ENCODE data around the gene STYXL1.
A peak's percentile ranks its signal among the peaks of the same experiment; 100 is the strongest.

The STYXL1 gene

GRCh38 chr7:76016191-76016947 lies 31.4 kb downstream of the STYXL1 start:
- WGBS: 98% methylated on average over 8 of the region's 13 CpGs
- H2AFZ ChIP-seq (ENCODE audit: low read depth, low read length): no peak overlapping the region

GRCh38 chr7:76011442-76011861 lies 36.3 kb downstream of the STYXL1 start:
- Histone ChIP-seq H4K8ac (ENCODE audit: low read length) (peak overlapping the region; percentile 72), H3K4me3 (ENCODE audit: insufficient read depth in 1 of 2, low read depth in 1 of 2, low read length in 2 of 2) (no peak overlapping the region), H3K27ac (ENCODE audit: low read length, poor library complexity, severe bottlenecking) (peak overlapping the region; percentile 43), H3K79me1 (replicated peaks; ENCODE audit: low read length, poor library complexity, severe bottlenecking) (peaks cover 3% of the 10 kb centered on the region), H3K27me3 (ENCODE audit: control insufficient read depth in 1 of 2, insufficient read depth in 1 of 2, low read length in 2 of 2) (no peaks in the 10 kb centered on the region), H3K23ac (ENCODE audit: low read length in 2 of 2) (no peak overlapping the region), H2AK5ac (ENCODE audit: low read length, severe bottlenecking) (no peak overlapping the region), H2AFZ (ENCODE audit: low read depth, low read length) (no peak overlapping the region), H2BK5ac (ENCODE audit: low read depth, low read length, poor library complexity, severe bottlenecking) (no peak overlapping the region), H3K4ac (ENCODE audit: low read depth in 1 of 2, low read length in 2 of 2) (peak overlapping the region in 1 of 2 experiments; percentile 46), H2BK12ac (ENCODE audit: low read length in 2 of 2) (no peak overlapping the region), H2BK120ac (ENCODE audit: low read depth, low read length) (no peak overlapping the region), H3K36me3 (ENCODE audit: control insufficient read depth in 1 of 2, insufficient read depth in 2 of 2, low read depth in 1 of 2, low read length in 2 of 2) (peaks cover 19 to 24% of the 10 kb centered on the region in 2 experiments), H3K4me1 (ENCODE audit: control insufficient read depth, insufficient read depth, low read depth, low read length) (peaks cover 2% of the 10 kb centered on the region), H3K14ac (ENCODE audit: low read length in 2 of 2) (no peak overlapping the region), H4K91ac (ENCODE audit: low read length) (peak overlapping the region; percentile 82), H3K18ac (ENCODE audit: low read depth in 1 of 2, low read length in 2 of 2) (peak overlapping the region in 1 of 2 experiments; percentile 87), H3K4me2 (ENCODE audit: low read length, poor library complexity, severe bottlenecking) (no peak overlapping the region), H2BK15ac (ENCODE audit: low read depth, poor library complexity, severe bottlenecking) (no peak overlapping the region), H3K9me3 (ENCODE audit: control insufficient read depth, low read length) (no peaks in the 10 kb centered on the region), H3K9ac (ENCODE audit: low read length) (peak overlapping the region; percentile 3)
- peak; percentile 92 for DNase-seq
- 7% methylated on average over 8 of the region's 8 CpGs for WGBS

More at GRCh38 chr7:76016191-76016947, 31.4 kb downstream of the STYXL1 start:
- no peaks in the 10 kb centered on the region for H3K9me3 ChIP-seq (ENCODE audit: control insufficient read depth, low read length)
- no peak overlapping the region for H4K8ac ChIP-seq (ENCODE audit: low read length)
- H3K79me1 ChIP-seq (replicated peaks; ENCODE audit: low read length, poor library complexity, severe bottlenecking): peaks cover under 1% of the 10 kb centered on the region
- no peak overlapping the region for H3K4me2 ChIP-seq (ENCODE audit: low read length, poor library complexity, severe bottlenecking)
- no peak overlapping the region for H3K4me3 ChIP-seq (ENCODE audit: insufficient read depth in 1 of 2, low read depth in 1 of 2, low read length in 2 of 2)
- peak; percentile 16 for DNase-seq
- H3K4ac ChIP-seq (ENCODE audit: low read depth in 1 of 2, low read length in 2 of 2): no peak overlapping the region
- H4K91ac ChIP-seq (ENCODE audit: low read length): no peak overlapping the region
- H3K27me3 ChIP-seq (ENCODE audit: control insufficient read depth in 1 of 2, insufficient read depth in 1 of 2, low read length in 2 of 2): no peaks in the 10 kb centered on the region
- no peak overlapping the region for H3K27ac ChIP-seq (ENCODE audit: low read length, poor library complexity, severe bottlenecking)
- H3K36me3 ChIP-seq (ENCODE audit: control insufficient read depth in 1 of 2, insufficient read depth in 2 of 2, low read depth in 1 of 2, low read length in 2 of 2): peaks cover 28 to 37% of the 10 kb centered on the region in 2 experiments
- H2BK120ac ChIP-seq (ENCODE audit: low read depth, low read length): no peak overlapping the region
- H2BK12ac ChIP-seq (ENCODE audit: low read length in 2 of 2): no peak overlapping the region
- no peak overlapping the region for H3K18ac ChIP-seq (ENCODE audit: low read depth in 1 of 2, low read length in 2 of 2)
- peaks cover 2% of the 10 kb centered on the region for H3K4me1 ChIP-seq (ENCODE audit: control insufficient read depth, insufficient read depth, low read depth, low read length)
- H3K9ac ChIP-seq (ENCODE audit: low read length): no peak overlapping the region
- H2BK5ac ChIP-seq (ENCODE audit: low read depth, low read length, poor library complexity, severe bottlenecking): no peak overlapping the region
- no peak overlapping the region for H2AK5ac ChIP-seq (ENCODE audit: low read length, severe bottlenecking)
- H3K23ac ChIP-seq (ENCODE audit: low read length in 2 of 2): no peak overlapping the region
- H2BK15ac ChIP-seq (ENCODE audit: low read depth, poor library complexity, severe bottlenecking): no peak overlapping the region
- no peak overlapping the region for H3K14ac ChIP-seq (ENCODE audit: low read length in 2 of 2)

- Histone ChIP-seq H3K4me1 (ENCODE audit: control insufficient read depth, insufficient read depth, low read depth, low read length) (peaks cover 2% of the 10 kb centered on the region), H4K91ac (ENCODE audit: low read length) (peak overlapping the region; percentile 22), H3K9ac (ENCODE audit: low read length) (no peak overlapping the region), H2AK5ac (ENCODE audit: low read length, severe bottlenecking) (no peak overlapping the region), H3K79me1 (replicated peaks; ENCODE audit: low read length, poor library complexity, severe bottlenecking) (peaks cover 5% of the 10 kb centered on the region), H3K4me3 (ENCODE audit: insufficient read depth in 1 of 2, low read depth in 1 of 2, low read length in 2 of 2) (no peak overlapping the region), H3K4ac (ENCODE audit: low read depth in 1 of 2, low read length in 2 of 2) (peak overlapping the region; percentile 27 to 89), H3K9me3 (ENCODE audit: control insufficient read depth, low read length) (no peaks in the 10 kb centered on the region), H2BK12ac (ENCODE audit: low read length in 2 of 2) (peak overlapping the region; percentile 15 to 98), H2AFZ (ENCODE audit: low read depth, low read length) (no peak overlapping the region), H3K18ac (ENCODE audit: low read depth in 1 of 2, low read length in 2 of 2) (peak overlapping the region; percentile 9 to 90), H2BK15ac (ENCODE audit: low read depth, poor library complexity, severe bottlenecking) (peak overlapping the region; percentile 91), H3K14ac (ENCODE audit: low read length in 2 of 2) (peak overlapping the region in 1 of 2 experiments; percentile 89), H2BK5ac (ENCODE audit: low read depth, low read length, poor library complexity, severe bottlenecking) (no peak overlapping the region), H3K27ac (ENCODE audit: low read length, poor library complexity, severe bottlenecking) (no peak overlapping the region), H4K8ac (ENCODE audit: low read length) (peak overlapping the region; percentile 82), H3K27me3 (ENCODE audit: control insufficient read depth in 1 of 2, insufficient read depth in 1 of 2, low read length in 2 of 2) (no peaks in the 10 kb centered on the region), H3K36me3 (ENCODE audit: control insufficient read depth in 1 of 2, insufficient read depth in 2 of 2, low read depth in 1 of 2, low read length in 2 of 2) (peaks cover 10 to 33% of the 10 kb centered on the region in 2 experiments), H2BK120ac (ENCODE audit: low read depth, low read length) (peak overlapping the region; percentile 12), H3K23ac (ENCODE audit: low read length in 2 of 2) (peak overlapping the region in 1 of 2 experiments; percentile 66), H3K4me2 (ENCODE audit: low read length, poor library complexity, severe bottlenecking) (no peak overlapping the region)
- no peak for DNase-seq
- WGBS: 97% methylated on average over 9 of the region's 11 CpGs
These were observed 37.9 kb downstream of the STYXL1 start for GRCh38 chr7:76009672-76010600.

Measured in mesenchymal stem cell (in vitro differentiated cells and primary cell).